ENCODE measurements around the gene MAGEB2. TPM values are rescaled to one million over a fixed set of nuclear protein-coding genes. Genes with fewer than 3 reads are reported as not detected.
"Not testable (repeated sequence)": the region's sequence is repeated elsewhere in the genome, so short reads cannot be mapped to it uniquely, and the experiment has no call there.

Gene MAGEB2
- total RNA-seq: not detected

- no peak for DNase-seq (ENCODE audit: low read depth in 2 of 3, low spot score in 2 of 3)
Observed at GRCh38 chrX:30215357-30215843, at the start of gene MAGEB2. MAGEB2 (plus strand) TSS chrX:30215563; CDS start chrX:30218581, 3,018 bp downstream.

GRCh38 chrX:30170900-30171299 lies 44.5 kb upstream of the MAGEB2 start:
- DNase-seq (ENCODE audit: low read depth in 2 of 3, low spot score in 2 of 3): no peak

GRCh38 chrX:30181353-30181752 lies 34.0 kb upstream of the MAGEB2 start:
- no peak for DNase-seq (ENCODE audit: low read depth in 2 of 3, low spot score in 2 of 3)

GRCh38 chrX:30183554-30183953 lies 31.8 kb upstream of the MAGEB2 start:
- DNase-seq (ENCODE audit: low read depth in 2 of 3, low spot score in 2 of 3): no peak

GRCh38 chrX:30190426-30190825 lies 24.9 kb upstream of the MAGEB2 start:
- DNase-seq (ENCODE audit: low read depth in 2 of 3, low spot score in 2 of 3): no peak

GRCh38 chrX:30193910-30194309 lies 21.5 kb upstream of the MAGEB2 start:
- not testable (repeated sequence) for DNase-seq (ENCODE audit: low read depth in 2 of 3, low spot score in 2 of 3)

- peak in 2 of 3 donors; percentile 3 to 24 for DNase-seq (ENCODE audit: low read depth in 2 of 3, low spot score in 2 of 3)
Observed at GRCh38 chrX:30196322-30196721, 19.0 kb upstream of the MAGEB2 start.

- DNase-seq (ENCODE audit: low read depth in 2 of 3, low spot score in 2 of 3): no peak
Observed at GRCh38 chrX:30212172-30212571, 3.2 kb upstream of the MAGEB2 start.

GRCh38 chrX:30217465-30217864 lies 2.1 kb downstream of the MAGEB2 start:
- DNase-seq (ENCODE audit: low read depth in 2 of 3, low spot score in 2 of 3): peak in 2 of 3 donors; percentile 0 to 3

GRCh38 chrX:30219372-30219771 lies 4.0 kb downstream of the MAGEB2 start:
- no peak for DNase-seq (ENCODE audit: low read depth in 2 of 3, low spot score in 2 of 3)

GRCh38 chrX:30220661-30221060 lies 5.3 kb downstream of the MAGEB2 start:
- DNase-seq (ENCODE audit: low read depth in 2 of 3, low spot score in 2 of 3): no peak

- DNase-seq (ENCODE audit: low read depth in 2 of 3, low spot score in 2 of 3): no peak
Observed at GRCh38 chrX:30224536-30224935, 9.2 kb downstream of the MAGEB2 start.

GRCh38 chrX:30228526-30228925 lies 13.2 kb downstream of the MAGEB2 start:
- no peak for DNase-seq (ENCODE audit: low read depth in 2 of 3, low spot score in 2 of 3)

- no peak for DNase-seq (ENCODE audit: low read depth in 2 of 3, low spot score in 2 of 3)
Observed at GRCh38 chrX:30230395-30230794, 15.0 kb downstream of the MAGEB2 start, which contains the start of gene MAGEB3. MAGEB3 (plus strand) TSS chrX:30230657; CDS start chrX:30235925, 5,268 bp downstream.

GRCh38 chrX:30241724-30242415 lies 26.5 kb downstream of the MAGEB2 start, which contains the start of gene MAGEB4:
MAGEB4 (plus strand) TSS chrX:30242000; CDS start chrX:30242136, 136 bp downstream.
- no peak for DNase-seq (ENCODE audit: low read depth in 2 of 3, low spot score in 2 of 3)

GRCh38 chrX:30246769-30247489 lies 31.6 kb downstream of the MAGEB2 start, which contains the start of gene MAGEB1:
MAGEB1 (plus strand) TSS chrX:30247146; CDS start chrX:30250494, 3,348 bp downstream.
- no peak for DNase-seq (ENCODE audit: low read depth in 2 of 3, low spot score in 2 of 3)

- DNase-seq (ENCODE audit: low read depth in 2 of 3, low spot score in 2 of 3): no peak
Observed at GRCh38 chrX:30248854-30249253, 33.5 kb downstream of the MAGEB2 start.

- no peak for DNase-seq (ENCODE audit: low read depth in 2 of 3, low spot score in 2 of 3)
Observed at GRCh38 chrX:30253257-30253656, 37.9 kb downstream of the MAGEB2 start.

GRCh38 chrX:30259927-30260326 lies 44.6 kb downstream of the MAGEB2 start:
- DNase-seq (ENCODE audit: low read depth in 2 of 3, low spot score in 2 of 3): no peak

GRCh38 chrX:30261012-30261411 lies 45.6 kb downstream of the MAGEB2 start:
- no peak for DNase-seq (ENCODE audit: low read depth in 2 of 3, low spot score in 2 of 3)

GRCh38 chrX:30262763-30263162 lies 47.4 kb downstream of the MAGEB2 start:
- no peak for DNase-seq (ENCODE audit: low read depth in 2 of 3, low spot score in 2 of 3)
